Osteoblast (primary cell): ENCODE results near the gene PARPBP. TPM values are rescaled to one million over a fixed set of nuclear protein-coding genes. Genes with fewer than 3 reads are reported as not detected.

Experiments
- DNase-seq: peaks from one replicate; pipeline ENCODE4 v3.0.0; 2011; ENCODE audit warnings: low spot score, mixed read lengths; ENCODE audit not compliant: insufficient read length; ENCODE audit errors: missing footprints
- H2AFZ ChIP-seq: 2 replicates; pipeline ENCODE4 v1.6.0; 2011; ENCODE audit warnings: mild to moderate bottlenecking, low read length
- H3K27ac ChIP-seq: 2 replicates; pipeline ENCODE4 v1.5.1; 2011; ENCODE audit warnings: mild to moderate bottlenecking, low read depth, low read length, moderate library complexity
- H3K27me3 ChIP-seq: 2 replicates; pipeline ENCODE4 v1.6.0; 2012; ENCODE audit warnings: mild to moderate bottlenecking, control low read depth, inconsistent platforms, low read length, moderate library complexity; ENCODE audit not compliant: insufficient read depth
- H3K36me3 ChIP-seq: 2 replicates; pipeline ENCODE4 v1.5.1; 2011; ENCODE audit warnings: mild to moderate bottlenecking, low read length, control low read depth, moderate library complexity; ENCODE audit not compliant: insufficient read depth
- H3K4me1 ChIP-seq: 2 replicates; pipeline ENCODE4 v1.5.1; 2011; ENCODE audit warnings: mild to moderate bottlenecking, low read length, control low read depth, moderate library complexity; ENCODE audit not compliant: insufficient read depth
- H3K4me2 ChIP-seq: 2 replicates; pipeline ENCODE4 v1.6.0; 2011; ENCODE audit warnings: mild to moderate bottlenecking, low read length; ENCODE audit not compliant: insufficient read depth
- H3K4me3 ChIP-seq: fragments of 200-600 bp; sonication (generic); 3 replicates; pipeline ENCODE4 v1.5.1; 2012; ENCODE audit warnings: mild to moderate bottlenecking, low read length, inconsistent platforms; ENCODE audit not compliant: insufficient read depth
- H3K79me2 ChIP-seq: 2 replicates; pipeline ENCODE4 v1.6.0; 2012; ENCODE audit warnings: mild to moderate bottlenecking, low read length, control low read depth, inconsistent platforms; ENCODE audit not compliant: insufficient read depth
- H3K9me3 ChIP-seq: 2 replicates; pipeline ENCODE4 v1.5.1; 2011; ENCODE audit warnings: low read depth, low read length, control low read depth
- H4K20me1 ChIP-seq: 2 replicates; pipeline ENCODE4 v1.6.0; 2012; ENCODE audit warnings: mild to moderate bottlenecking, low read length, control low read depth; ENCODE audit not compliant: insufficient read depth
- CTCF ChIP-seq: IDR thresholded peaks from 2 replicates; pipeline ENCODE4 v1.5.1; 2011; ENCODE audit warnings: mild to moderate bottlenecking, low read depth, low read length, moderate library complexity; ENCODE audit errors: extremely low read depth
- total RNA-seq: library from RNA; depleted of rRNA; stranded (reverse); fragments of >200 nt; gene quantifications from 2 replicates; pipeline ENCODE4 v1.2.3, GENCODE V29; 2012

The PARPBP gene
- total RNA-seq, 1 donor, result 5.8 TPM

GRCh38 chr12:102167821-102168604 lies 48.0 kb downstream of the PARPBP start:
- Histone ChIP-seq H3K4me3 (no peak overlapping the region), H3K9me3 (no peaks in the 10 kb centered on the region), H2AFZ (peak overlapping the region; percentile 74), H3K27me3 (no peaks in the 10 kb centered on the region), H3K79me2 (no peaks in the 10 kb centered on the region), H3K4me1 (peaks cover 13% of the 10 kb centered on the region), H3K4me2 (no peak overlapping the region), H3K27ac (peak overlapping the region; percentile 31), H3K36me3 (no peaks in the 10 kb centered on the region), H4K20me1 (no peaks in the 10 kb centered on the region)
- no peak for TF ChIP-seq CTCF
- DNase-seq, result no peak

GRCh38 chr12:102169922-102170621 lies 50.1 kb downstream of the PARPBP start:
- peak; percentile 59 for DNase-seq
- Histone ChIP-seq H3K9me3 (no peaks in the 10 kb centered on the region), H4K20me1 (no peaks in the 10 kb centered on the region), H3K27ac (peak overlapping the region; percentile 12), H2AFZ (no peak overlapping the region), H3K36me3 (no peaks in the 10 kb centered on the region), H3K4me1 (peaks cover 15% of the 10 kb centered on the region), H3K4me2 (no peak overlapping the region), H3K27me3 (no peaks in the 10 kb centered on the region), H3K79me2 (no peaks in the 10 kb centered on the region), H3K4me3 (no peak overlapping the region)
- TF ChIP-seq CTCF, result peak; percentile 62

GRCh38 chr12:102171951-102172350 lies 52.0 kb downstream of the PARPBP start:
- Histone ChIP-seq H3K4me3 (no peak overlapping the region), H3K4me2 (peak overlapping the region; percentile 36), H4K20me1 (no peaks in the 10 kb centered on the region), H3K79me2 (no peaks in the 10 kb centered on the region), H2AFZ (peak overlapping the region; percentile 10), H3K9me3 (no peaks in the 10 kb centered on the region), H3K4me1 (peaks cover 15% of the 10 kb centered on the region), H3K36me3 (no peaks in the 10 kb centered on the region), H3K27ac (peak overlapping the region; percentile 55), H3K27me3 (no peaks in the 10 kb centered on the region)
- TF ChIP-seq CTCF, result no peak
- no peak for DNase-seq

GRCh38 chr12:102172436-102172835 lies 52.5 kb downstream of the PARPBP start:
- TF ChIP-seq CTCF, result no peak
- Histone ChIP-seq H3K4me3 (no peak overlapping the region), H3K4me1 (peaks cover 15% of the 10 kb centered on the region), H3K36me3 (no peaks in the 10 kb centered on the region), H3K79me2 (no peaks in the 10 kb centered on the region), H3K27ac (peak overlapping the region; percentile 55), H3K27me3 (no peaks in the 10 kb centered on the region), H3K4me2 (peak overlapping the region; percentile 36), H3K9me3 (no peaks in the 10 kb centered on the region), H2AFZ (peak overlapping the region; percentile 10), H4K20me1 (no peaks in the 10 kb centered on the region)
- no peak for DNase-seq
